Astrocyte (in vitro differentiated cells and primary cell): Measurements from ENCODE around the gene CAMK2D.

ENCODE experiments used
- EZH2 ChIP-seq: IDR thresholded peaks from 2 replicates; pipeline ENCODE4 v1.6.1; 2012; ENCODE audit warnings: mild to moderate bottlenecking, low read length, inconsistent platforms; ENCODE audit not compliant: insufficient read depth
- TF ChIP-seq, protein P1 (sequence below): IDR thresholded peaks from 2 replicates; pipeline ENCODE4 v1.5.1; 2011; ENCODE audit warnings: low read depth, mild to moderate bottlenecking, inconsistent platforms, low read length, moderate library complexity; ENCODE audit not compliant: insufficient read depth

DNA sequence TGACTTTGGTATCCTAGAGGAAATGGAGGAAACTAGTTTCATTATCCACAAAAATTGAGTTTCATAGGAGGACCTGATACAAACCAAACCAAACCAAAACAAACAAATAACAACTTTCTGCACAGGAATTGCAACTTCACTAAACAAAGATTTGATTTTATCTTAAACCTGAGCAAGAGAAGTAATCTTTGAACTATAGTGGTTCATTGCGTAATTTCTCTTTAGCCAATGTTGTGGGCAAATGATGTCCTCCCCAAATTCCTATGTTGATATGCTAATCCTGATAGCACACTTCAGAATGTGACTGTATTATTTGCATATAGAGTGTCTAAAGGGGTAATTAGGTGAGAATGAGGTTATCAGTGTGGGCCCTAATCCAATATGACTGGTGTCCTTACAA, 102.4 kb downstream of the CAMK2D start:
- TF ChIP-seq, protein P1, sequence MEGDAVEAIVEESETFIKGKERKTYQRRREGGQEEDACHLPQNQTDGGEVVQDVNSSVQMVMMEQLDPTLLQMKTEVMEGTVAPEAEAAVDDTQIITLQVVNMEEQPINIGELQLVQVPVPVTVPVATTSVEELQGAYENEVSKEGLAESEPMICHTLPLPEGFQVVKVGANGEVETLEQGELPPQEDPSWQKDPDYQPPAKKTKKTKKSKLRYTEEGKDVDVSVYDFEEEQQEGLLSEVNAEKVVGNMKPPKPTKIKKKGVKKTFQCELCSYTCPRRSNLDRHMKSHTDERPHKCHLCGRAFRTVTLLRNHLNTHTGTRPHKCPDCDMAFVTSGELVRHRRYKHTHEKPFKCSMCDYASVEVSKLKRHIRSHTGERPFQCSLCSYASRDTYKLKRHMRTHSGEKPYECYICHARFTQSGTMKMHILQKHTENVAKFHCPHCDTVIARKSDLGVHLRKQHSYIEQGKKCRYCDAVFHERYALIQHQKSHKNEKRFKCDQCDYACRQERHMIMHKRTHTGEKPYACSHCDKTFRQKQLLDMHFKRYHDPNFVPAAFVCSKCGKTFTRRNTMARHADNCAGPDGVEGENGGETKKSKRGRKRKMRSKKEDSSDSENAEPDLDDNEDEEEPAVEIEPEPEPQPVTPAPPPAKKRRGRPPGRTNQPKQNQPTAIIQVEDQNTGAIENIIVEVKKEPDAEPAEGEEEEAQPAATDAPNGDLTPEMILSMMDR = no peak
- TF ChIP-seq EZH2 = no peak
